Lower leg skin (tissue), 3 donors: ENCODE results near the gene CIBAR2.

Experiments
- CTCF ChIP-seq, 3 donors: fragments of 450-650 bp; IDR thresholded peaks; one replicate each; pipeline ENCODE4 v1.5.1; 2016; ENCODE audit warnings: antibody characterized with exemption in 3 of 3, mild to moderate bottlenecking in 3 of 3, moderate library complexity in 2 of 3
- POLR2A ChIP-seq, 2 donors: fragments of 450-650 bp; IDR thresholded peaks; one replicate each; pipeline ENCODE4 v1.6.1; 2016 to 2017; ENCODE audit warnings: antibody characterized with exemption in 2 of 2, mild to moderate bottlenecking in 1 of 2, moderate library complexity in 1 of 2

- TF ChIP-seq CTCF (IDR thresholded peaks at IDR 0.05) = no peak
- TF ChIP-seq POLR2A (IDR thresholded peaks at IDR 0.05) = no peak
Measured at GRCh38 chr16:85138825-85139627, 26.8 kb upstream of the CIBAR2 start.
